Measurements from ENCODE around the gene TSPAN9.

TSPAN9 gene

DNA sequence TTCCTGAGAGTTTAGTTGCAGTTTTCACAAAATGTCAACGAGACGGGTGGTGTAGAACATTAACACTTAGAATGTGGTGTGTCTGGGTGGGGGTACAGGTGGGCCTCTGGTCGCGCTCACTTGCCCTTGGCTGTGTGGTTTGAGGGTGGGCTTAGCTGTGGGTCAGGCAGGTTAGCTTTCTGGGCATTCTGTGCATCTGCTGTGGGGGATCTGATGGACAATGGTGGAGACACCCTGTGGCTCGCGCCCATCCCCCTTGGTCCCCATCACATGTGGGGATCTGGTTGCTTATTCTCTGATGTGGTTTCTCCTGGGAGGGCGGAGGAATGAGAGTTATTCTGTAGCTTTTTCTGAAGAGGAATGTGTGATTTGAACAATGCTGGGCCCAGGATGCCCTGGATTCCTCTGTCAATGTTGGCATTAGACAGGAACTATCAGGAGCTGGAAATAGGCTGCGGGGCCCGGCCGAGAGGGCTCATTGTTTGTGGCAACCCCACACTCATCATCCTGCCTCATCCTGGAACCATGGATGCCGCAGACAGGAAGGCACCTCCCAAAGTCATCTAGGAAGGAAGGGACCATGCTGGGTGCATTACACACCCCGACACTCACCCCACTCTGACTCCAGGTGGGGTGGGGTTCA lies 101.6 kb downstream of the TSPAN9 start:
- no peak overlapping the region for H3K27ac ChIP-seq (replicated peaks)
- H3K4me3 ChIP-seq (replicated peaks; ENCODE audit: insufficient read depth, low read length) = no peak overlapping the region
- H3K27me3 ChIP-seq (ENCODE audit: insufficient read depth, poor library complexity, severe bottlenecking) = peaks cover 3% of the 10 kb centered on the region
- TF ChIP-seq, protein P1, sequence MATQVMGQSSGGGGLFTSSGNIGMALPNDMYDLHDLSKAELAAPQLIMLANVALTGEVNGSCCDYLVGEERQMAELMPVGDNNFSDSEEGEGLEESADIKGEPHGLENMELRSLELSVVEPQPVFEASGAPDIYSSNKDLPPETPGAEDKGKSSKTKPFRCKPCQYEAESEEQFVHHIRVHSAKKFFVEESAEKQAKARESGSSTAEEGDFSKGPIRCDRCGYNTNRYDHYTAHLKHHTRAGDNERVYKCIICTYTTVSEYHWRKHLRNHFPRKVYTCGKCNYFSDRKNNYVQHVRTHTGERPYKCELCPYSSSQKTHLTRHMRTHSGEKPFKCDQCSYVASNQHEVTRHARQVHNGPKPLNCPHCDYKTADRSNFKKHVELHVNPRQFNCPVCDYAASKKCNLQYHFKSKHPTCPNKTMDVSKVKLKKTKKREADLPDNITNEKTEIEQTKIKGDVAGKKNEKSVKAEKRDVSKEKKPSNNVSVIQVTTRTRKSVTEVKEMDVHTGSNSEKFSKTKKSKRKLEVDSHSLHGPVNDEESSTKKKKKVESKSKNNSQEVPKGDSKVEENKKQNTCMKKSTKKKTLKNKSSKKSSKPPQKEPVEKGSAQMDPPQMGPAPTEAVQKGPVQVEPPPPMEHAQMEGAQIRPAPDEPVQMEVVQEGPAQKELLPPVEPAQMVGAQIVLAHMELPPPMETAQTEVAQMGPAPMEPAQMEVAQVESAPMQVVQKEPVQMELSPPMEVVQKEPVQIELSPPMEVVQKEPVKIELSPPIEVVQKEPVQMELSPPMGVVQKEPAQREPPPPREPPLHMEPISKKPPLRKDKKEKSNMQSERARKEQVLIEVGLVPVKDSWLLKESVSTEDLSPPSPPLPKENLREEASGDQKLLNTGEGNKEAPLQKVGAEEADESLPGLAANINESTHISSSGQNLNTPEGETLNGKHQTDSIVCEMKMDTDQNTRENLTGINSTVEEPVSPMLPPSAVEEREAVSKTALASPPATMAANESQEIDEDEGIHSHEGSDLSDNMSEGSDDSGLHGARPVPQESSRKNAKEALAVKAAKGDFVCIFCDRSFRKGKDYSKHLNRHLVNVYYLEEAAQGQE (IDR thresholded peaks at IDR 0.05; ENCODE audit: insufficient replicate concordance, low read depth) = no peak
- TF ChIP-seq, protein P2, sequence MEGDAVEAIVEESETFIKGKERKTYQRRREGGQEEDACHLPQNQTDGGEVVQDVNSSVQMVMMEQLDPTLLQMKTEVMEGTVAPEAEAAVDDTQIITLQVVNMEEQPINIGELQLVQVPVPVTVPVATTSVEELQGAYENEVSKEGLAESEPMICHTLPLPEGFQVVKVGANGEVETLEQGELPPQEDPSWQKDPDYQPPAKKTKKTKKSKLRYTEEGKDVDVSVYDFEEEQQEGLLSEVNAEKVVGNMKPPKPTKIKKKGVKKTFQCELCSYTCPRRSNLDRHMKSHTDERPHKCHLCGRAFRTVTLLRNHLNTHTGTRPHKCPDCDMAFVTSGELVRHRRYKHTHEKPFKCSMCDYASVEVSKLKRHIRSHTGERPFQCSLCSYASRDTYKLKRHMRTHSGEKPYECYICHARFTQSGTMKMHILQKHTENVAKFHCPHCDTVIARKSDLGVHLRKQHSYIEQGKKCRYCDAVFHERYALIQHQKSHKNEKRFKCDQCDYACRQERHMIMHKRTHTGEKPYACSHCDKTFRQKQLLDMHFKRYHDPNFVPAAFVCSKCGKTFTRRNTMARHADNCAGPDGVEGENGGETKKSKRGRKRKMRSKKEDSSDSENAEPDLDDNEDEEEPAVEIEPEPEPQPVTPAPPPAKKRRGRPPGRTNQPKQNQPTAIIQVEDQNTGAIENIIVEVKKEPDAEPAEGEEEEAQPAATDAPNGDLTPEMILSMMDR (IDR thresholded peaks at IDR 0.05; ENCODE audit: insufficient read depth, low read length) = no peak
- TF ChIP-seq GABPA (IDR thresholded peaks at IDR 0.05; ENCODE audit: low read depth) (no peak), SPI1 (IDR thresholded peaks at IDR 0.05; ENCODE audit: borderline replicate concordance, low read depth) (no peak), POLR2AphosphoS5 (IDR thresholded peaks at IDR 0.05; ENCODE audit: low read depth) (no peak)
- DNase-seq (ENCODE audit: low read depth in 1 of 2, low spot score in 1 of 2) = no peak

DNA sequence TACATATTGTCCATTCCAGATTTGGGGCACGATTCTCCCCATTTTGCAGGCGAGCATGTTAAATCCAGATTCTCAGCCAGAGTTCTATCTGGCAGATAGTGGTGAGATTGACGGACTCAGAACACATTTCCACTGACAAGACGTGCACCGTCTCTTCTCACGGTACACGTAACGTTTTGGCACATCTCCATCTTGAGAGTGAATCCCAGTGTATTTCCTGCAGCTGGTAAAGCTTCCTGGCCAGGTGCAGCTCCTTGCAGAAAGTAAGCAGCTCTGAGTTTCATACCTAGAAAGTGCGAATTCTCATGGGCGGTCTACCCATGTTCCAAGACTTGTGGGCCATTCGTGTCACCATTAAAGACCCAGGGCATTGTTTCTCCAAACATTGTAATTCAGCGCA lies 102.6 kb downstream of the TSPAN9 start:
- H3K27ac ChIP-seq (replicated peaks) = no peak overlapping the region
- TF ChIP-seq GABPA (IDR thresholded peaks at IDR 0.05; ENCODE audit: low read depth) = no peak
- TF ChIP-seq SPI1 (IDR thresholded peaks at IDR 0.05; ENCODE audit: borderline replicate concordance, low read depth) = no peak
- no peak for TF ChIP-seq POLR2AphosphoS5 (IDR thresholded peaks at IDR 0.05; ENCODE audit: low read depth)
- TF ChIP-seq, protein P1 (IDR thresholded peaks at IDR 0.05; ENCODE audit: insufficient replicate concordance, low read depth) = no peak
- TF ChIP-seq, protein P2 (IDR thresholded peaks at IDR 0.05; ENCODE audit: insufficient read depth, low read length) = no peak
- H3K27me3 ChIP-seq (ENCODE audit: insufficient read depth, poor library complexity, severe bottlenecking) = peaks cover 6% of the 10 kb centered on the region

DNA sequence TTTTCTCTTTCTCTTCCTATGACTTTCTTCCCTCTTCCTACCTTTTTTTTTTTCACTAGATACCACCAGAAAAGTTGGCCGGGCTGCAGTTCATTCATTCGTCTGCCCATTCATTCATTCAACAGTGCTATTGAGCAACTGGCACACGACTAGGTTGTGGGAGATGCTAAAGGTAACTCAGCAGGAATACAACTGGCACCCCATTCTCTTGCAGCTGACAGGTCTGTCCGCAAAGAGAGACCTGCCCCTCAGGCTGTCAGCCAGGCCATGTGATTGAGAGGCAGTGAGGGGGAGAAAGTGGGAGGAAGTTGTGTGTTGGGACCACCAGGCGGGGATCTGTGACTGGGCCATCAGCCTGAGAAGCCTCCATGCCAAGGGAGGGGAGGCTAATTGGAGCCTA lies 105.2 kb downstream of the TSPAN9 start:
- TF ChIP-seq POLR2AphosphoS5 (IDR thresholded peaks at IDR 0.05; ENCODE audit: low read depth) = no peak
- TF ChIP-seq, protein P2 (IDR thresholded peaks at IDR 0.05; ENCODE audit: insufficient read depth, low read length) = no peak
- no peak for TF ChIP-seq SPI1 (IDR thresholded peaks at IDR 0.05; ENCODE audit: borderline replicate concordance, low read depth)
- DNase-seq (ENCODE audit: low read depth in 1 of 2, low spot score in 1 of 2) = no peak
- no peak overlapping the region for H3K4me3 ChIP-seq (replicated peaks; ENCODE audit: insufficient read depth, low read length)
- H3K27me3 ChIP-seq (ENCODE audit: insufficient read depth, poor library complexity, severe bottlenecking) = peaks cover 7% of the 10 kb centered on the region
- no peak overlapping the region for H3K27ac ChIP-seq (replicated peaks)

More for the DNA sequence above, 102.6 kb downstream of the TSPAN9 start:
- no peak overlapping the region for H3K4me3 ChIP-seq (replicated peaks; ENCODE audit: insufficient read depth, low read length)
- no peak for DNase-seq (ENCODE audit: low read depth in 1 of 2, low spot score in 1 of 2)

DNA sequence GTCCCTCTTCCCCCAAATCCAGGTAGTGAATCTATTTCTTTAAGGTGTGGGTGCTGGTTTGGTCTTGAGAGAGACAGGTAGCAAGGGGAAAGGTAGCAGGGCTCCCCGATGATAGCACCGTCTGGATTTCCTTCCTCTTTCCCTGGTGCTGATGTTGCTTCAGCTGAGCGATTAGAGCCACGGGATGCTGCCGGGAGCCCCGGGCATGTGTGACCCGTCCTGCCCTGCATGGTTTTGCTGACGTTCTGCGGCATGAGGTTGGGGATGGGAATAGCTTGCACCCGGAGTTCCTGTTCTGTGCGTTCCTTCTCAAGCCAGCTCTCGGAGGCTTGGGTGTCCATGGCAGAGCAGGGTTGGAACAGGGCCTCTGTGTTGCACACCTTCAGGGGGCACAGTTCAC lies 107.3 kb downstream of the TSPAN9 start:
- TF ChIP-seq, protein P1 (IDR thresholded peaks at IDR 0.05; ENCODE audit: insufficient replicate concordance, low read depth) = no peak
- TF ChIP-seq GABPA (IDR thresholded peaks at IDR 0.05; ENCODE audit: low read depth) = no peak
- no peak for TF ChIP-seq SPI1 (IDR thresholded peaks at IDR 0.05; ENCODE audit: borderline replicate concordance, low read depth)
- TF ChIP-seq POLR2AphosphoS5 (IDR thresholded peaks at IDR 0.05; ENCODE audit: low read depth) = no peak
- TF ChIP-seq, protein P2 (IDR thresholded peaks at IDR 0.05; ENCODE audit: insufficient read depth, low read length) = no peak
- DNase-seq (ENCODE audit: low read depth in 1 of 2, low spot score in 1 of 2) = no peak
- H3K27ac ChIP-seq (replicated peaks) = no peak overlapping the region
- peaks cover 4% of the 10 kb centered on the region for H3K27me3 ChIP-seq (ENCODE audit: insufficient read depth, poor library complexity, severe bottlenecking)
- no peak overlapping the region for H3K4me3 ChIP-seq (replicated peaks; ENCODE audit: insufficient read depth, low read length)
